Activated CD8-positive, alpha-beta memory T cell treated with anti-CD3 and anti-CD28 coated beads for 1 hour (primary cell): ENCODE measurements around the gene TSPAN18.

ENCODE experiments used
- DNase-seq, 2 donors: peaks; one replicate each; pipeline ENCODE4 v3.0.0-alpha.2; 2020; ENCODE audit warnings: low read depth in 1 of 2; ENCODE audit errors: extremely low read depth in 1 of 2

Gene TSPAN18

GRCh38 chr11:44815917-44816456, 89.2 kb downstream of the TSPAN18 start:
- no peak for DNase-seq

- no peak for DNase-seq
These were observed 90.0 kb downstream of the TSPAN18 start for GRCh38 chr11:44816761-44817160.

- DNase-seq, result no peak
These were observed 90.6 kb downstream of the TSPAN18 start for GRCh38 chr11:44817207-44817949.

GRCh38 chr11:44818110-44818509, 91.3 kb downstream of the TSPAN18 start:
- DNase-seq, result no peak

- no peak for DNase-seq
These were observed 92.6 kb downstream of the TSPAN18 start for GRCh38 chr11:44819346-44819745.

GRCh38 chr11:44822369-44822768, 95.6 kb downstream of the TSPAN18 start:
- DNase-seq, result no peak

GRCh38 chr11:44823006-44823405, 96.2 kb downstream of the TSPAN18 start:
- no peak for DNase-seq

GRCh38 chr11:44823868-44824267, 97.1 kb downstream of the TSPAN18 start:
- DNase-seq, result no peak

GRCh38 chr11:44824300-44824704, 97.5 kb downstream of the TSPAN18 start:
- no peak for DNase-seq

- no peak for DNase-seq
These were observed 98.5 kb downstream of the TSPAN18 start for GRCh38 chr11:44825058-44825785.

- DNase-seq, result no peak
These were observed 100.3 kb downstream of the TSPAN18 start for GRCh38 chr11:44826922-44827643.

- DNase-seq, result no peak
These were observed 101.5 kb downstream of the TSPAN18 start for GRCh38 chr11:44828296-44828695.

GRCh38 chr11:44829838-44830237, 103.1 kb downstream of the TSPAN18 start:
- DNase-seq, result no peak

GRCh38 chr11:44831605-44832394, 105.0 kb downstream of the TSPAN18 start:
- DNase-seq, result no peak

GRCh38 chr11:44832452-44832851, 105.7 kb downstream of the TSPAN18 start:
- DNase-seq, result no peak

GRCh38 chr11:44833221-44833876, 106.6 kb downstream of the TSPAN18 start:
- no peak for DNase-seq

GRCh38 chr11:44833877-44834452, 107.2 kb downstream of the TSPAN18 start:
- no peak for DNase-seq

- DNase-seq, result no peak
These were observed 108.1 kb downstream of the TSPAN18 start for GRCh38 chr11:44834846-44835245.

GRCh38 chr11:44835296-44835695, 108.5 kb downstream of the TSPAN18 start:
- no peak for DNase-seq

GRCh38 chr11:44835938-44836337, 109.2 kb downstream of the TSPAN18 start:
- no peak for DNase-seq
